GM10248 (cell line): ENCODE results near the gene STK40.

Experiments used
- CTCF ChIA-PET: fragments of 300-600 bp; sonication (Branson Sonifier 250); formaldehyde crosslinking; extraction: SDS; loops from one replicate; lab custom pipeline; 2021; ENCODE audit warnings: antibody characterized with exemption; lab: Yijun Ruan, JAX
- POLR2A ChIA-PET: fragments of 350-650 bp; sonication (Branson Sonifier 250); formaldehyde crosslinking; extraction: SDS; loops from one replicate; lab custom pipeline; 2020; ENCODE audit warnings: antibody characterized with exemption; lab: Yijun Ruan, JAX
- DNase-seq: peaks from one replicate; pipeline ENCODE4 v3.0.0; 2012; ENCODE audit errors: extremely low spot score
- TF ChIP-seq, protein P1 (sequence below): IDR thresholded peaks from 2 replicates; pipeline ENCODE4 v1.5.1; 2012; ENCODE audit warnings: mild to moderate bottlenecking, low read depth; ENCODE audit errors: extremely low read depth, missing control alignments, control extremely low read depth

STK40 gene

DNA sequence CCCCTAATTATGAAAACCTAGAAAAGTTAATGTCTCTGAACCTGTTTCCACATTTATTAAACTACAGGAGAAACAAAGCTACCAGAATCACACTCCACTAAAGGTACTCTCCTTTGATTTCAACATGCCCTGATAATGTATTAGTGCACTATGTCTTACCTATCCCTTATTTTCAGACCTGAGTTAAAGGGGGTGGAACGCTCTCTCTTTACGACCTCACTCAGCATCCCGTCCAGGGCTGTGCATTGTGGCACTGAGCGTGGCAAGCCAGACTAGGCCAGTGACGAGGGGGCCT, 11.3 kb upstream of the STK40 start:
- POLR2A ChIA-PET, result interaction anchor here (2.6 kb wide), 1 partner anchor 10 kb away, joined by 15 read pairs; no protein-coding TSS in a partner anchor

DNA sequence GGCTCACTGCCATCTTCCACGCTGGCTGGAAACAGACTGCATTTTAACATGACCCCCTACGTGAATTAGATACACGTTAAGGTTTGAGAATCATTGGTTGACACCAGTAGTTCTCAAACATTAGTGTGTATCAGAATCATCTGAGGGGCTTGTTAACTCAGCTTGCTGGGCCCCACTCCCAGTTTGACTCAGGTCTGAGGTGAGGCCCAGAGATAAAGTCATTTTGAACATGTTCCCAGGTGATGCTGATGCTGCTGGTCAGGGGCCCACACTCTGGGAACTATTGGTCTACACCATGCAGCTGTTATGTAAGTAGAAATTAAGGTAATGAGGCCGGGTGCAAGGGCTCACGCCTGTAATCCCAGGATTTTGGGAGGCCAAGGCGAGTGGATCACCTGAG, 10.6 kb upstream of the STK40 start:
- POLR2A ChIA-PET, result interaction anchor here (0.6 to 2.6 kb wide), 3 partner anchors 9 to 54 kb away, joined by 3 to 15 read pairs (median 3); partner anchors contain the start of gene OSCP1
- no peak for DNase-seq
- CTCF ChIA-PET, result interaction anchor here (1.0 to 3.3 kb wide), 7 partner anchors 7 to 246 kb away, joined by 3 to 11 read pairs (median 6); no protein-coding TSS in a partner anchor
- TF ChIP-seq, protein P1, sequence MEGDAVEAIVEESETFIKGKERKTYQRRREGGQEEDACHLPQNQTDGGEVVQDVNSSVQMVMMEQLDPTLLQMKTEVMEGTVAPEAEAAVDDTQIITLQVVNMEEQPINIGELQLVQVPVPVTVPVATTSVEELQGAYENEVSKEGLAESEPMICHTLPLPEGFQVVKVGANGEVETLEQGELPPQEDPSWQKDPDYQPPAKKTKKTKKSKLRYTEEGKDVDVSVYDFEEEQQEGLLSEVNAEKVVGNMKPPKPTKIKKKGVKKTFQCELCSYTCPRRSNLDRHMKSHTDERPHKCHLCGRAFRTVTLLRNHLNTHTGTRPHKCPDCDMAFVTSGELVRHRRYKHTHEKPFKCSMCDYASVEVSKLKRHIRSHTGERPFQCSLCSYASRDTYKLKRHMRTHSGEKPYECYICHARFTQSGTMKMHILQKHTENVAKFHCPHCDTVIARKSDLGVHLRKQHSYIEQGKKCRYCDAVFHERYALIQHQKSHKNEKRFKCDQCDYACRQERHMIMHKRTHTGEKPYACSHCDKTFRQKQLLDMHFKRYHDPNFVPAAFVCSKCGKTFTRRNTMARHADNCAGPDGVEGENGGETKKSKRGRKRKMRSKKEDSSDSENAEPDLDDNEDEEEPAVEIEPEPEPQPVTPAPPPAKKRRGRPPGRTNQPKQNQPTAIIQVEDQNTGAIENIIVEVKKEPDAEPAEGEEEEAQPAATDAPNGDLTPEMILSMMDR, result no peak

More for the DNA sequence above, 11.3 kb upstream of the STK40 start:
- DNase-seq, result no peak
- CTCF ChIA-PET, result interaction anchor here (1.0 to 3.3 kb wide), 7 partner anchors 8 to 246 kb away, joined by 3 to 11 read pairs (median 6); no protein-coding TSS in a partner anchor
- TF ChIP-seq, protein P1, result no peak

DNA sequence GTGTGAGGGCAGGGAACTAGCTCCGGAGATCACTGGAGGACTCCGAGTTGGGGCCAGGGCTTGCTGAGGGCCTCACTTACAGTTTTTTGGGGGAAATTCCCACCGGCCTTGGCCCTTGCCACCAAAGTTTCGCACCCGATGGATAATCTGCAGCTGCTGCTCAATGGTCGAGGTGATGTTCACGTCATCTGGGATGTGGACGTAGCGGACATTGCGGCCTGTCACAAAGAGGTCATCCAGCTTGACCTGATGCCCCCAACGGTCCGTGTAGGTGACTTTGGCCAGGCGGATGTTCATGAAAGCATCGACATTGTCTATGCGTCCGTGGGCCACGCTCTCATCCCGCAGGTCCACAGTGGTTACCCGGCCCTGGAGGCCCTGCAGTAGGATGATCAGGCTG, 8.0 kb upstream of the STK40 start:
- ChIA-PET CTCF (interaction anchor here (1.0 to 2.1 kb wide), 5 partner anchors 12 to 259 kb away, joined by 3 to 7 read pairs (median 3); no protein-coding TSS in a partner anchor), POLR2A (no interaction called here)
- TF ChIP-seq, protein P1, result no peak
- no peak for DNase-seq

DNA sequence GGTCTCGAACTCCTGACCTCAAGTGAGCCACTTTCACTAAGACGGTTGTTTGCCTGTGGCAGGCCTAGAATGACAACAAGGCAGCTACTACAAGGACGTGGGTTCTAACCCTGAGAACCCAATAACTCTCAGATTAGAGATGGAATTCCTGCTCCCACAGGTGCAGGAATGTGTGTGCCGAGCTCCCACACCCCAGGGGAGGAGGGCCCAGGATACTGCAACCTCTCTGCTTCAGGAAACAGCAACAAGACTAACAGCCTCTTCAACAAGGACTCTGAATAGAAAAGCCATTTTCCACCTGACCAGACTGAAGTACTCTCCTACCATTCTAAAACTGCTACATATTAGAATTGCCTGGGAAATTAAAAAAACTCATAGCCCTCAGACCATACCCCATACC, 7.1 kb upstream of the STK40 start:
- CTCF ChIA-PET, result interaction anchor here (1.4 to 2.1 kb wide), 2 partner anchors 25 to 258 kb away, joined by 3 to 7 read pairs; no protein-coding TSS in a partner anchor
- no peak for DNase-seq
- TF ChIP-seq, protein P1, result no peak
- POLR2A ChIA-PET, result no interaction called here

DNA sequence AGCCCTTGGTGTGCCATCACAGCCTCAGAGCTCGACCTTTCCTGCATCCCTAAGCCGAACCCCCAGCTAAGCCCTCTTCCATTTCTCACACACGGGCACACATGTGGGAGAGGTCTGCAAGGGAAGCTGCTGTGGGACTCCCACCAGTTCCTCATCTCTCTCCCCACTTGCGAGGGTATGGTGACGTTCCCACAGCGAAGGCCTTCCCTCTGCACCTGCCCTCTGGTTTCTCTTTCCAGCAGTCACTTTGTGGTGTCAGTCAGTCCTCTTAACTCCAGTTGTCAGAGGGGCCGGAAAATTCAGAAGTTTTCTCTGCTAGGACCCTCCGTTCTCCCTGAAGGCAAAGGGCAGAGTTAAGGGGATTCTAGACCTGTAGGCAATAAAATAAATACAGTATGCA, 5.5 kb upstream of the STK40 start:
- TF ChIP-seq, protein P1, result no peak
- ChIA-PET CTCF (interaction anchor here (0.8 to 1.7 kb wide), 3 partner anchors 23 to 241 kb away, joined by 3 to 4 read pairs (median 4); no protein-coding TSS in a partner anchor), POLR2A (no interaction called here)
- no peak for DNase-seq

DNA sequence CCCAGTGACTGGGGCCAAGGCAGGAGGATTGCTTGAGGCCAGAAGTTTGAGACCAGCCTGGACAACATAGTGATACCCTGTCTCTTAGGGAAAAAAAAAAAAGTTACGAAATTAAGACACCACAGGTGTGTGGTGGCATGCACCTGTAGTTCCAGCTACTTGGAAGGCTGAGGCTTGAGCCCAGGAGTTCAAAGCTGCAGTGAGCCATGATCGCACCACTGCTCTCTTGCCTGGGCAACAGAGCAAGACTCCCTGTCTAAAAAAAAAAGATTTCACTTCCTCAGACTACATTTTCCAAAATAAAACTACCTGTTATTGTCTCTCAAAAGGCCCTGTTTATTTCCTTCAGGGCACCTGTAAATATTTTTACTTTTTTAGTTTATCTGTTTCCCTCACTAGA, 4.7 kb upstream of the STK40 start:
- CTCF ChIA-PET, result interaction anchor here (0.8 to 1.7 kb wide), 3 partner anchors 22 to 241 kb away, joined by 3 to 4 read pairs (median 4); no protein-coding TSS in a partner anchor
- TF ChIP-seq, protein P1, result no peak
- POLR2A ChIA-PET, result no interaction called here

More for the DNA sequence above, 4.7 kb upstream of the STK40 start:
- no peak for DNase-seq
